GM08714 (cell line): ENCODE data around the gene CTSD.

Source experiments
- H3K4me3 ChIP-seq: fragments of 200-500 bp; sonication (Bioruptor generic); 2 replicates; pipeline ENCODE4 v1.5.1; 2014; ENCODE audit warnings: mild to moderate bottlenecking, low read length, inconsistent platforms
- ZNF274 ChIP-seq: IDR thresholded peaks from 2 replicates; pipeline ENCODE4 v1.6.1; 2012; ENCODE audit warnings: mild to moderate bottlenecking, low read depth, low read length

The CTSD gene

GRCh38 chr11:1766719-1767398 is 3.1 kb upstream of the CTSD start:
- no peak overlapping the region for H3K4me3 ChIP-seq
- TF ChIP-seq ZNF274: no peak

GRCh38 chr11:1765871-1766718 is 2.4 kb upstream of the CTSD start:
- TF ChIP-seq ZNF274: no peak

DNA sequence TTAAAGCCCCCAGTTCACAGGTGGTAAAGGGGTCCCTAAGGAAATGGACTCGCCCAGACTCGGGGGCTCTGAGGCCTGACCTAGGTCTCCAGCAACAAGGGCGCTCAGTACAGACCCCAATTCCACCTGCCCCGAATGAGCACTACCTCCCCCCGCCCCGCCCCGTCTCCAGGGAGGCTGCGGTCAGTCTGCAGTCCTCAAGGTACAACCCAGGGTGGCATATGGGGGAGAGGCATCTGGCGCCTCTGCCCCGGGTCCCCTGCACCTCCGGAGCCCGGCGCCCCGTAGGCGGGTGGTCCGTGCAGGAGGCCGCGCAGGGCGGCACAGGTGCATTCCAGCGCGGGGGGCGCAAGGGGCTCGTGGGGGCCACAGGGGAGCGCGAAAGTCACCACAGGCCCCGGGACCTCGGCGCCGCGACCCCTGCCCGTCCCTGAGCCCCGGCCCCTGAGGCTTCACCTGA is 361 bp downstream of the CTSD start:
- no peak for TF ChIP-seq ZNF274
- H3K4me3 ChIP-seq: peak overlapping the region; percentile 87

More at GRCh38 chr11:1765871-1766718, 2.4 kb upstream of the CTSD start:
- no peak overlapping the region for H3K4me3 ChIP-seq

- no peak for TF ChIP-seq ZNF274
- peak overlapping the region; percentile 87 for H3K4me3 ChIP-seq
Measured at GRCh38 chr11:1762537-1763302, 1.0 kb downstream of the CTSD start.

- no peak overlapping the region for H3K4me3 ChIP-seq
Measured at GRCh38 chr11:1761857-1762536, 1.7 kb downstream of the CTSD start.

DNA sequence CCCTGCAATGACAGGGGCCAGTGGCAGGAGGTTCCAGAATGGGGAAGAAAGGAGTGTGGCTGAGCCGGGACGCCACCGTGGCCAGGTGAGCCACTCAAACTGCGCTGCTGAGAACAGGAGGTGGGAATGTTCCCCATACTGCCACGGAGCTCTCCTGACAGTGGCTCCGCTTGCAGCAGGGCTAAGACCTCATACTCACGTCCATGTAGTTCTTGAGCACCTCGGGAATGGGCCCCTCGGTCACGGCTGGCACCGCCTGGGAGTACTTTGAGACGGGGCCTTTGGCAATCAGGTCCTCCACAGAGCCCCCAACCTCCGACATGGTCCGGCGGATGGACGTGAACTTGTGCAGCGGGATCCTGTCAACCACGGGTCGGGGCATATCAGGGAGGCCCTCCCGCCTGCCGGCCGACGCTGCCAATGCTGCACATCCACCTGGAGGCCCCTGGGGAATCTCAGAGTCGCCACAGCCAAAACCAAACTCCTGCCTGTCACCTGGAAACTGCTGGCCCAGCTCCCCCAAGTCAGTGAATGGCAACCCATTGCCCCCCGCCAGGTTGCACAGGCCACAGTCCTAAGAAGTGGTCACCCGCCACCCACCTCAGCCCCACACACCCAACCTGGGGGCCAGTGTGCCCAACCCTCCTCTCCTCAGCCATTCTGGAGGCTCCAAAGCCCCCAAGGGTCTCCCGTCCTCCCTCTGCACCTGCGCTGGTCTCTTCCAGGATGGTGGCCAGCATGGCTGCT is 2.4 kb downstream of the CTSD start:
- H3K4me3 ChIP-seq: no peak overlapping the region
- TF ChIP-seq ZNF274: no peak

More at GRCh38 chr11:1761857-1762536, 1.7 kb downstream of the CTSD start:
- TF ChIP-seq ZNF274: no peak

GRCh38 chr11:1760351-1761109 is 3.2 kb downstream of the CTSD start:
- TF ChIP-seq ZNF274: no peak
- H3K4me3 ChIP-seq: no peak overlapping the region

- no peak overlapping the region for H3K4me3 ChIP-seq
- TF ChIP-seq ZNF274: no peak
Measured at GRCh38 chr11:1759851-1760220, 3.9 kb downstream of the CTSD start.

GRCh38 chr11:1759151-1759850 is 4.4 kb downstream of the CTSD start:
- H3K4me3 ChIP-seq: no peak overlapping the region
- TF ChIP-seq ZNF274: no peak

DNA sequence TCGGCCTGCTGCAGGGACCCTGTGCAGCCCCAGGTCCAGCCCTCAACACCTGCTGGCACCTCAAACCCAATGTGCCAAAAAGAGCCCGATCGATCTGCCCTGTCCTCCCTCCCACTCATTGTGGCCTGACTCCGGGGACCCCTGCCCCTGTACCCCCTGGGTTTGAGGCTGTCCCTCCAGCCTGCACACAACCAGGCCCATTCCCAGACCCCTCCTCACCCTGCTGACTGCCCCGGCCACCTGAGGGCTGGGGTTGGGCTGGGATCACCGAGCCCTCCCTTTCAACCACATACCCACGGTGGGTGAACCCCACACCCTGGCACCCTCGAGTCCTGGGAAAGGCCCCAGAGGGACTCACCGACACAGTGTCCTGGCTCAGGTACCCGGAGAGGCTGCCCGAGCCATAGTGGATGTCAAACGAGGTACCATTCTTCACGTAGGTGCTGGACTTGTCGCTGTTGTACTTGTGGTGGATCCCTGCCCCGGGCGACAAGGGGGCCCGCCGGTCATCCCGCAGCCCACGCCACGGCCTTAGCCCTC is 5.0 kb downstream of the CTSD start:
- no peak for TF ChIP-seq ZNF274
- H3K4me3 ChIP-seq: no peak overlapping the region

DNA sequence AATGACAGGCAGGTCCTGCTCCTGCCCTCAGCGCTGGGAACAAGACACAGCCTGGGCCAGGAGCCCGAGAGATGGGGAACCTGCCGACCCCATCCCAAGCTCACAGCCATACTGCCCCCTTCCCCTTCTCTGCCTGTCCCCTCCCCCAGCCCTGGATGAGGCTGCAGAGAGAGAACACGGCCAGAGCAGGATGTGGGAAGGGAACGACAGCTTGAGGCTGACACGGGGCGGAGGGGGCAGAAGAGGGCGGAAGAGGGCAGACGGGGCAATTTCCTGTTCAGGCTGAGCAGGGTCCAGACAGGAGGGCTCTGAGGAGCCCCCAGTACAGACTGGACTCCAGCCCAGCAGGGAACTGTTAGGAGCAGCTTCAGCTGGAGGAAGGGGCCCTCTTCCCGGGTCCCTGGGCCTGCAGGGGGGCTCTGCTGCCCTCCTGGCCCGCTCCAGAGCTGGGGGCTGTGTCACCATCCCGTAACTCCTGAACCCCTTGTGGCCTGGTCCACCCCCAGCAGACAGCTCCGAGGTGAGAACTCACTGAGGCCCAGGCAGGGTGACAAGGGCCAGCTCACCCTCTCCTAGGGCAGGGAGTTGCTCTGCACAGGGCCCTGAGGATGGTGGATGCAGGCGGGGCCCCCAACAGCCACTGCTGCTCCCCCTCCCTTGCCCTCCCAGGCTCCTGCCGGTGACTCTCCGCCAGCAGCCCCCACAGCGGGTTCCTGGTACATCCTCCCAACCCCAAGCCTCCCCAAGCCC is 5.7 kb downstream of the CTSD start:
- no peak overlapping the region for H3K4me3 ChIP-seq
- TF ChIP-seq ZNF274: no peak
